HPDE6-E6E7 (cell line): ENCODE measurements around the gene SYNDIG1.
A peak's percentile ranks its signal among the peaks of the same experiment; 100 is the strongest.

Source experiments
- DNase-seq: peaks from one replicate; pipeline ENCODE4 v3.0.0; 2011; ENCODE audit warnings: missing footprints; ENCODE audit errors: extremely low spot score

The SYNDIG1 gene

GRCh38 chr20:24672886-24673677 lies 203.7 kb downstream of the SYNDIG1 start:
- DNase-seq = peak; percentile 47

GRCh38 chr20:24673678-24674570 lies 204.5 kb downstream of the SYNDIG1 start:
- no peak for DNase-seq

GRCh38 chr20:24674921-24675605 lies 205.6 kb downstream of the SYNDIG1 start:
- DNase-seq = no peak

- no peak for DNase-seq
Measured at GRCh38 chr20:24675651-24676352, 206.4 kb downstream of the SYNDIG1 start.

GRCh38 chr20:24676353-24676977 lies 207.0 kb downstream of the SYNDIG1 start:
- no peak for DNase-seq

GRCh38 chr20:24676978-24677370 lies 207.5 kb downstream of the SYNDIG1 start:
- DNase-seq = no peak

GRCh38 chr20:24677626-24678315 lies 208.3 kb downstream of the SYNDIG1 start:
- no peak for DNase-seq

GRCh38 chr20:24678351-24679106 lies 209.1 kb downstream of the SYNDIG1 start:
- no peak for DNase-seq

GRCh38 chr20:24679448-24680047 lies 210.1 kb downstream of the SYNDIG1 start:
- DNase-seq = no peak

- no peak for DNase-seq
Measured at GRCh38 chr20:24681634-24682495, 212.4 kb downstream of the SYNDIG1 start.

- no peak for DNase-seq
Measured at GRCh38 chr20:24682496-24682985, 213.1 kb downstream of the SYNDIG1 start.

GRCh38 chr20:24683676-24684075 lies 214.2 kb downstream of the SYNDIG1 start:
- no peak for DNase-seq

GRCh38 chr20:24684421-24684871 lies 215.0 kb downstream of the SYNDIG1 start:
- no peak for DNase-seq

GRCh38 chr20:24684956-24685691 lies 215.7 kb downstream of the SYNDIG1 start:
- no peak for DNase-seq

GRCh38 chr20:24685736-24686135 lies 216.3 kb downstream of the SYNDIG1 start:
- no peak for DNase-seq

- no peak for DNase-seq
Measured at GRCh38 chr20:24686156-24686555, 216.7 kb downstream of the SYNDIG1 start.

GRCh38 chr20:24690408-24690807 lies 221.0 kb downstream of the SYNDIG1 start:
- no peak for DNase-seq
